GM23338 (cell line): ENCODE measurements around the gene PER2. TPM values are rescaled to one million over a fixed set of nuclear protein-coding genes. Genes with fewer than 3 reads are reported as not detected.
A peak's percentile ranks its signal among the peaks of the same experiment; 100 is the strongest.
"Not testable (repeated sequence)": the region's sequence is repeated elsewhere in the genome, so short reads cannot be mapped to it uniquely, and the experiment has no call there.

Source experiments
- ATAC-seq: fragments of 200-7000 bp; cut with Tn5 transposase; 3 replicates; pipeline ENCODE4 v1.9.1; 2020
- DNase-seq: peaks from one replicate; pipeline ENCODE4 v3.0.0-alpha.2; 2015; ENCODE audit warnings: low spot score
- H2AFZ ChIP-seq: fragments of 200-600 bp; sonication (generic); 2 replicates; pipeline ENCODE4 v1.8.0; 2016; ENCODE audit warnings: antibody characterized with exemption, mild to moderate bottlenecking, moderate library complexity
- H3F3A ChIP-seq: fragments of 200-600 bp; sonication (generic); replicated peaks from 2 replicates; pipeline ENCODE4 v1.8.0; 2017; ENCODE audit warnings: antibody characterized with exemption, mixed run types, low read depth
- H3K27ac ChIP-seq: fragments of 200-600 bp; sonication (generic); 2 replicates; pipeline ENCODE4 v1.6.1; 2016; ENCODE audit warnings: low read depth
- H3K27me3 ChIP-seq: fragments of 200-600 bp; sonication (generic); 2 replicates; pipeline ENCODE4 v1.8.0; 2016; ENCODE audit warnings: mild to moderate bottlenecking, mixed run types, moderate library complexity; ENCODE audit not compliant: insufficient read depth
- H3K36me3 ChIP-seq: fragments of 200-600 bp; sonication (generic); 2 replicates; pipeline ENCODE4 v1.8.0; 2016; ENCODE audit warnings: mild to moderate bottlenecking; ENCODE audit not compliant: insufficient read depth
- H3K4me1 ChIP-seq: fragments of 200-600 bp; sonication (generic); 2 replicates; pipeline ENCODE4 v1.8.0; 2016; ENCODE audit warnings: mild to moderate bottlenecking, moderate library complexity; ENCODE audit not compliant: insufficient read depth
- H3K4me2 ChIP-seq: fragments of 200-600 bp; sonication (generic); 2 replicates; pipeline ENCODE4 v1.7.1; 2017; ENCODE audit warnings: mixed run types
- H3K4me3 ChIP-seq: fragments of 200-600 bp; sonication (generic); 2 replicates; pipeline ENCODE4 v1.6.1; 2016; ENCODE audit warnings: mixed run types
- H3K79me2 ChIP-seq: fragments of 200-600 bp; sonication (generic); replicated peaks from 2 replicates; pipeline ENCODE4 v1.8.0; 2017; ENCODE audit warnings: mild to moderate bottlenecking; ENCODE audit not compliant: insufficient read depth
- H3K9me2 ChIP-seq: fragments of 200-600 bp; sonication (generic); 2 replicates; pipeline ENCODE4 v1.8.0; 2017; ENCODE audit not compliant: insufficient read depth
- H4K20me1 ChIP-seq: fragments of 200-600 bp; sonication (generic); replicated peaks from 2 replicates; pipeline ENCODE4 v1.8.0; 2017; ENCODE audit warnings: mild to moderate bottlenecking; ENCODE audit not compliant: insufficient read depth
- H3K27ac Mint-ChIP-seq: 2 replicates; pipeline ENCODE4 v1.8.0; 2020; ENCODE audit warnings: inconsistent platforms, mild to moderate bottlenecking, moderate library complexity, mixed read lengths
- H3K27me3 Mint-ChIP-seq: 3 replicates; pipeline ENCODE4 v1.8.0; 2022; ENCODE audit warnings: low read depth, mild to moderate bottlenecking, moderate library complexity, mixed read lengths, inconsistent platforms; ENCODE audit not compliant: insufficient read depth, poor library complexity
- H3K36me3 Mint-ChIP-seq: 3 replicates; pipeline ENCODE4 v1.8.0; 2021; ENCODE audit warnings: low read depth, mild to moderate bottlenecking, inconsistent platforms, moderate library complexity, mixed read lengths
- H3K4me1 Mint-ChIP-seq: 3 replicates; pipeline ENCODE4 v1.8.0; 2020; ENCODE audit warnings: mild to moderate bottlenecking, inconsistent platforms, mixed read lengths
- H3K4me3 Mint-ChIP-seq: 3 replicates; pipeline ENCODE4 v1.8.0; 2021; ENCODE audit warnings: moderate library complexity, mild to moderate bottlenecking, inconsistent platforms, mixed read lengths
- H3K9me3 Mint-ChIP-seq: 3 replicates; pipeline ENCODE4 v1.8.0; 2020; ENCODE audit warnings: moderate library complexity, mild to moderate bottlenecking, inconsistent platforms, mixed read lengths
- CTCF ChIP-seq, 2 experiments: fragments of 200-600 bp in 1 of 2; sonication (generic) in 1 of 2; conservative IDR thresholded peaks; 2 replicates each; pipeline versions ENCODE4 v1.5.1 to v1.6.1; 2016 to 2017; ENCODE audit warnings: antibody characterized with exemption in 2 of 2, low read depth in 2 of 2, mild to moderate bottlenecking in 2 of 2, moderate library complexity in 1 of 2
- ETS1 ChIP-seq: IDR thresholded peaks from 2 replicates; pipeline ENCODE4 v1.6.1; 2016; ENCODE audit warnings: antibody characterized with exemption
- STAT1 ChIP-seq: IDR thresholded peaks from one replicate; pipeline ENCODE4 v1.6.1; 2016; ENCODE audit warnings: antibody characterized with exemption; ENCODE audit not compliant: unreplicated experiment
- ZNF114 ChIP-seq: fragments of 250-450 bp; sonication (Bioruptor Pico); IDR thresholded peaks from 2 replicates; pipeline ENCODE4 v1.5.0; 2020; ENCODE audit warnings: mild to moderate bottlenecking, moderate library complexity
- ZNF462 ChIP-seq: fragments of 250-450 bp; sonication (Bioruptor Pico); IDR thresholded peaks from 2 replicates; pipeline ENCODE4 v1.5.0; 2020; ENCODE audit warnings: mild to moderate bottlenecking, moderate library complexity
- polyA plus RNA-seq: library from polyadenylated mRNA; unstranded; fragments of >200 nt; fragmentation: Nextera tagmentation; extraction: Ambion mirVana; gene quantifications from 2 replicates; pipeline ENCODE4 v1.2.1, GENCODE V29; 2016
- total RNA-seq: library from RNA; depleted of rRNA; stranded (reverse); fragments of >200 nt; shearing (Covaris generic); gene quantifications from 2 replicates; pipeline ENCODE4 v1.2.3, GENCODE V29; 2014

The PER2 gene
- total and polyA plus RNA-seq, 2 experiments from 2014 or later, result 2.2 to 4.6 TPM

DNA sequence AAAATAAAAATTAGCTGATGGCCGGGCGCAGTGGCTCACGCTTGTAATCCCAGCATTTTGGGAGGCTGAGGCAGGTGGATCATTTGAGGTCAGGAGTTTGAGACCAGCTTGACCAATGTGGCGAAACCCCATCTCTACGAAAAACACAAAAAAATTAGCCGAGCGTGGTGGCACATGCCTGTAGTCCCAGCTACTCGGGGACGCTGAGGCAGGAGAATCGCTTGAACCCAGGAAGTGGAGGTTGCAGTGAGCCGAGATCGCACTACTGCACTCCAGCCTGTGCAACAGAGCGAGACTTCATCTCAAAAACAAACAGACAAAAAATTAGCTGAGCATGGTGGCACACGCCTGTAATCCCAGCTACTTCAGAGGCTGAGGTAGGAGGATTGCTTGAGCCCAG is 22.3 kb upstream of the PER2 start:
- not testable (repeated sequence) for H3K4me2 ChIP-seq, H3F3A ChIP-seq, H4K20me1 ChIP-seq, DNase-seq, ATAC-seq, H2AFZ ChIP-seq, H3K27me3 Mint-ChIP-seq, H3K36me3 Mint-ChIP-seq, H3K27ac ChIP-seq, H3K4me3 ChIP-seq, H3K4me3 Mint-ChIP-seq, H3K27ac Mint-ChIP-seq, H3K4me1 ChIP-seq, H3K27me3 ChIP-seq, H3K9me3 Mint-ChIP-seq, H3K79me2 ChIP-seq, H3K4me1 Mint-ChIP-seq, H3K36me3 ChIP-seq, H3K9me2 ChIP-seq

GRCh38 chr2:238308177-238308576 is 19.8 kb upstream of the PER2 start:
- H3K4me1 ChIP-seq, result no peaks in the 10 kb centered on the region
- ATAC-seq (peak; percentile 66), DNase-seq (peak; percentile 69)
- no peak overlapping the region for H3K27ac ChIP-seq
- H3K4me3 ChIP-seq, result no peak overlapping the region
- H3K79me2 ChIP-seq, result no peaks in the 10 kb centered on the region
- Mint-ChIP-seq H3K9me3 (no peaks in the 10 kb centered on the region), H3K36me3 (no peaks in the 10 kb centered on the region), H3K4me1 (peaks cover 5% of the 10 kb centered on the region; the same call in 2 of the 3 replicates), H3K27ac (no peak overlapping the region), H3K27me3 (peaks cover 6% of the 10 kb centered on the region), H3K4me3 (no peak overlapping the region)
- no peak overlapping the region for H3K4me2 ChIP-seq
- H3K27me3 ChIP-seq, result no peaks in the 10 kb centered on the region
- H3K36me3 ChIP-seq, result no peaks in the 10 kb centered on the region
- no peaks in the 10 kb centered on the region for H3K9me2 ChIP-seq
- TF ChIP-seq STAT1 (no peak), CTCF (conservative IDR thresholded peaks at IDR 0.05; ENCODE audit: low read depth in 2 of 2) (peak; percentile 53 to 72)
- H2AFZ ChIP-seq, result no peak overlapping the region
- H4K20me1 ChIP-seq, result no peaks in the 10 kb centered on the region
- H3F3A ChIP-seq, result no peaks in the 10 kb centered on the region

DNA sequence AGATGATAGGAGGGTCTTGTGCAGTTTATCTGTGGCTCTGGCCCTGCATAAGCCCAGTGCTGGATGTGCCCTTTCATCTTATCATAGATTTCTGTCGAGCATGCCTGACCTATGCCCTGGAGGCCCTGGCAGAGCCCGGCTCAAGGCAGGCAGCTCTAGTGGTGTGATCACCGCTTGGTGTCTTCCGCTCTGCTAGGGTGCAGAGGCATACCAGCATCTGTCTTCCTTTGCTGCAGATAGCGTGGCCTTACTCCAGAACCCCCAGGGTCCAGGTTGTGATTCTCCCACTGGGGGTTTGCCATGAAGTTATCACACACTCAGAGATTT is 18.2 kb upstream of the PER2 start:
- Mint-ChIP-seq H3K27me3 (peaks cover 6% of the 10 kb centered on the region), H3K9me3 (no peaks in the 10 kb centered on the region), H3K27ac (no peak overlapping the region), H3K4me3 (no peak overlapping the region), H3K4me1 (peaks cover 5% of the 10 kb centered on the region), H3K36me3 (no peaks in the 10 kb centered on the region)
- H3K4me2 ChIP-seq, result no peak overlapping the region
- TF ChIP-seq ZNF462 (CRISPR knock-in tag), result no peak
- TF ChIP-seq ETS1, result no peak
- TF ChIP-seq ZNF114 (CRISPR knock-in tag), result no peak
- H4K20me1 ChIP-seq, result no peaks in the 10 kb centered on the region
- DNase-seq (no peak), ATAC-seq (no peak)
- no peaks in the 10 kb centered on the region for H3K9me2 ChIP-seq
- H3F3A ChIP-seq, result no peaks in the 10 kb centered on the region
- no peak overlapping the region for H3K27ac ChIP-seq
- no peaks in the 10 kb centered on the region for H3K79me2 ChIP-seq
- no peak overlapping the region for H3K4me3 ChIP-seq
- no peaks in the 10 kb centered on the region for H3K27me3 ChIP-seq
- H2AFZ ChIP-seq, result no peak overlapping the region
- no peaks in the 10 kb centered on the region for H3K4me1 ChIP-seq
- no peaks in the 10 kb centered on the region for H3K36me3 ChIP-seq
